Astrocyte of the spinal cord (primary cell): ENCODE data around the gene PRKCA.

Experiments
- DNase-seq: peaks from one replicate; pipeline ENCODE4 v3.0.0; 2011; ENCODE audit warnings: low read depth, low spot score
- H3K4me3 ChIP-seq: 2 replicates; pipeline ENCODE4 v1.5.1; 2011; ENCODE audit warnings: low read depth, mild to moderate bottlenecking, low read length, moderate library complexity
- CTCF ChIP-seq: IDR thresholded peaks from 2 replicates; pipeline ENCODE4 v1.5.1; 2012; ENCODE audit warnings: low read depth, mild to moderate bottlenecking, low read length, inconsistent platforms
- in situ Hi-C: cut with HindIII; loops from 2 replicates; pipeline ENCODE4 v1.10.0; 2017; ENCODE audit warnings: low sequenced_read_pairs

The PRKCA gene

GRCh38 chr17:66582373-66583111 is 280.1 kb downstream of the PRKCA start:
- TF ChIP-seq CTCF = no peak
- in situ Hi-C loops = no loop called here
- no peak for DNase-seq
- no peak overlapping the region for H3K4me3 ChIP-seq

GRCh38 chr17:66583112-66583748 is 280.8 kb downstream of the PRKCA start:
- no peak for DNase-seq
- H3K4me3 ChIP-seq = no peak overlapping the region
- TF ChIP-seq CTCF = no peak
- in situ Hi-C loops = no loop called here

GRCh38 chr17:66584927-66585326 is 282.5 kb downstream of the PRKCA start:
- no peak overlapping the region for H3K4me3 ChIP-seq
- no peak for DNase-seq
- in situ Hi-C loops = no loop called here
- TF ChIP-seq CTCF = no peak

GRCh38 chr17:66585472-66585871 is 283.1 kb downstream of the PRKCA start:
- no peak for TF ChIP-seq CTCF
- in situ Hi-C loops = no loop called here
- no peak overlapping the region for H3K4me3 ChIP-seq
- DNase-seq = no peak

- no peak for TF ChIP-seq CTCF
- DNase-seq = no peak
- in situ Hi-C loops = no loop called here
- H3K4me3 ChIP-seq = no peak overlapping the region
These were observed 287.5 kb downstream of the PRKCA start for GRCh38 chr17:66589892-66590291.

- H3K4me3 ChIP-seq = no peak overlapping the region
- DNase-seq = no peak
- no peak for TF ChIP-seq CTCF
- in situ Hi-C loops = no loop called here
These were observed 290.7 kb downstream of the PRKCA start for GRCh38 chr17:66593116-66593515.
